GM21723 (cell line): ENCODE data around the gene SCAMP1.
"Not testable (repeated sequence)": the region's sequence is repeated elsewhere in the genome, so short reads cannot be mapped to it uniquely, and the experiment has no call there.

Experiments used
- ATAC-seq: cut with Tn5 transposase; IDR thresholded peaks from one replicate; pipeline ENCODE4 v1.9.1; 2021; ENCODE audit warnings: mild to moderate bottlenecking, moderate library complexity; ENCODE audit not compliant: unreplicated experiment

Gene SCAMP1

DNA sequence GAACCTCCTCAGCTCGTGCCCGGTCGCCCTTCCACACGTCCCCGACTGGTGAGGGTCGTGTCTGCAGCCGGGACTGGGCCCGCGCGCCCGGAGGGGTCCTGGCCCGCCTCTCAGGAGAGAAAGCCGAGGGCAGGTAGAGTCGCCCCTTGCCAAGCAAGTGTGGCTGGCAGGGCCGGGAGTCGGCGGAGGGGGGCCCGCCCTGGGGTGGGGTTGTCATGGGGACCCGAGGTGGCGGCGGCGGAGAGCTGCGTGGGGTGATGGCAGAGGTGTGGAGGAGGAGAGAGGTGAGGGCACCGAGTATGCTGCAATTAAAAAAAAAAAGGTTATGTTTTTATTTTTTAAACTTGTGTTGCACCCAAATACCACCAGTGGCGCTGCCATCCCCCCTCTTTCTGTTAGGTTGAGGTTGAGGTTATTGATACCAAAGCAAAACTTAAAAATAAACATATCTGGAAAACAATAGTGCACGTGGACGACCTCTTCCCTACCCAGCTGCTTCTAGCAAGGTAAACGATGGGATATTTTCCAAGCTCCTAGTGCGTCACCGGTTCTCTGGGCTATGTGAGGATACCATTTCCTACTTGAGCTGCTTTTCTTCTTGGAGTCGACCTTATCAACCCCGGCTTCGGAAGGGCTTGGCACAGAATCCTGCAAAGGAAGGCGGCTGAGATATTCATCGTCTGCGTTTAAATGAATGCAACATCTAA is 660 bp downstream of the SCAMP1 start:
- peak; percentile 46 for ATAC-seq

DNA sequence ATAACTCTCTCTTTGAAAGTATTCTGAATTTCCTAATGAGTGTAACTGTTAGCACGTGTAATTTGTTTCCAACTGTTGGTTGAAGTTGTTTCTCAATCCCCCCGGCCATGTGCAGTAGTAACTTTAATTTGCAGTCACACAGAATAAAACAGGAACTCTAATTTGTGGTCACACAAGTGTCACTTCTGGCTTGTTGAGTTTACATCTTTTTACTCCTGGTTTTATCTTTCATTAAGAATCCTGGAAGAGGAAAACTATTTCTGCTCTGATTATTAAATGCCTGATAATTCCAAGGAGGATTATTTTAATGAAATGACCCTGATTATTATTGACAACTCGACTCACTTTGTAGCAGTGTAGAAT is 1.2 kb downstream of the SCAMP1 start:
- no peak for ATAC-seq

DNA sequence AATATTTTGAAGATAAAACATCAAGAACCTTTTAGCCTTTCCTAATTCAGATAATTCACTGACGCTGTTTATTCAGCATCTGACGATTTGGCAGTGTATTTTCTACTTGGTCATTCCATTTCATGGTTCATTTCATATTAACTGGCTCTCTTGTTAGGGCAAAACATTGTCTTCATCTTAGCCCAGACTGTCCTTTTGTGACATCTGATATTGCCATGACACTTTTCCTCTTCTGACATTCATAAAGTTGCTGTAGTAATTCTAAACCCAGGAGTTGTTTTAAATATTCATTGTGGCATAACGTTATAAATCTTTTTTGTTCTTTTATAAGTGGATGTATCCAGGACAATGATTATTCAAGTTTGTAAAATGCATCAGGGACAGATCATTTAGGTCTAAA is 1.8 kb downstream of the SCAMP1 start:
- no peak for ATAC-seq

DNA sequence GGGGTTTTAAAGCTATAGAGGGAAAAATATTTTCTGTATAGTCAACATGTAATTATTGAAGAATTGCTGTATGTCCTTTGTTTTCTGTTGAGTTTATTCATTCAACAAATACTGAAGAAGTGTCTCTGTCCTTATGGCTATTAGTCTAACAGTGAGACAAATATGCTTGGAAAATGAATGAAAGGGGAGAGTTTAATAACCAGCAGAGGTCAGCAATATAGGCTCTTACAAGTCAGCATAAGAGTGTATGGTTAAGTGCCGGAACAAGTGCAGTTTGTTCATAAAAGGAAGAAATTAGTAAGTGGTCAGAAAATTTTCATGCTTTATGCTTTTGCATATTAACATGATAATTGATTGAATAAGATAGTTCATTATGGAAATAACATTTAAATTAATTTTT is 3.6 kb downstream of the SCAMP1 start:
- no peak for ATAC-seq

DNA sequence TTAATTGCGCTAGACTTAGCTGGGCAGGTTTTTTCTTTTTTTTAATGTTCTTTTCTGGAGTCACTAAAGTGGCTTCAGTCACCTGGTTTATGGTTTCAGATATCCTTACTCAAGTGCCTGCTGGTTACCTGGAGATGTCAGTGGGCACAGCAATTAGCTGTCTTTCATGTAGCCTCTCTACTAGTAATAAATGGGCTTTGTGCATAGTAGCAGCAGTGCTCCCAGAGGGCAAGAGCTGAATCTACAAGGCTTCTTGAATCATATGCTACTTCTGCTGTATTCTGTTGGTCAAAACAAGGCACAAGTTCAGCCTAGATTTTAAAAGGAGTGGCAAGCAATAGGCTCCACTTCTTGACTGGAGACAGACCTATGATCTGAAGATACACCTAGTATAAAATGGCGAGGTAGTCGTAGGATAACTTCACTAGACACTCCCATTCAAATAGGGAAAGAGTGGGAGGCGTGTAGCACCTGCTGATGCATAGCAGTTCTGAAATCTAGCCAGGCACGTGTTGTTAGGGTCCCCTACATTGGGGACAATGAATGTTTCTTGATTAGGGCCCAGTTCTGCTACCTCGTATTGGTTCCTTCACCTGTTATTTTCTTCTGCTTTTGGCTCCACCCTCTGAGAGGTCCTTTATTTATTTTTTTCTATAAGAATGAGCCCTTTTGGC is 7.0 kb downstream of the SCAMP1 start:
- ATAC-seq, result no peak

DNA sequence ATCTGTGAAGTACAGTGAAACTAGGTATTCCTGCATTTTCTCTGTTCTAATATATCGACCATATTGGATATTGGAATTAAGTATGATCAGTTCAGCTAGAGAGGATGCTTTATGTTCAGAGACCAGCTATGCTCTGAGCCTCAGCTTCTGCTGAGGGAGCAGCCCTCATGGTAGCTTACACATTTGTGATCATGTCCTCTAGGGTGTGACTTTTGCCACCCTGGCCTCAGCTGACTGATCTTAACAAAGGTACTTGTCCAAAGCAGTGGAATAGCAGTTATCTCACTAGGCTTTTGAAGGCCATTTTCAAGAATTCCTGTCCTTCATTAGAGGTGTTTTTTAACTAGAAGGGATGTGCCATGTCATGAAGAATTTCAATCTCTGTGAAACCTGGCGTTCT is 9.3 kb downstream of the SCAMP1 start:
- ATAC-seq, result no peak

DNA sequence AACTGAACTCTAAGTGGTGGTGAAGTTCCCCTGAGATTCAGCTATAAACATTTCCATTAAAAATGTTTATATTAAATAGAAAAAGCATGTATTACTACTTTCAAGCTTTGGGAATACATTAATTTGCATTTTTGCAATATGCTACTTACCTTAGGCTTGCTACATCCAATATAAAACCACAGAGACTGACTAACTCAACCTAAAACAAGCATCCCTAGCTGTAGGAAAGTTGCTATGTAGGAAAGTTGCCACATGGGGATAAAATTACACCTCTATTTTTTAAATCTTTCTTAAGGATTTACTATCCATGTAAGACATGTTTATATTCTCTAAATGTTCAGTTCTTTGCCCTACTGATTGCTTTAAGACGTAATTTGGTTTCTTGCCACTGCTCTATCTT is 12.8 kb downstream of the SCAMP1 start:
- ATAC-seq, result no peak

DNA sequence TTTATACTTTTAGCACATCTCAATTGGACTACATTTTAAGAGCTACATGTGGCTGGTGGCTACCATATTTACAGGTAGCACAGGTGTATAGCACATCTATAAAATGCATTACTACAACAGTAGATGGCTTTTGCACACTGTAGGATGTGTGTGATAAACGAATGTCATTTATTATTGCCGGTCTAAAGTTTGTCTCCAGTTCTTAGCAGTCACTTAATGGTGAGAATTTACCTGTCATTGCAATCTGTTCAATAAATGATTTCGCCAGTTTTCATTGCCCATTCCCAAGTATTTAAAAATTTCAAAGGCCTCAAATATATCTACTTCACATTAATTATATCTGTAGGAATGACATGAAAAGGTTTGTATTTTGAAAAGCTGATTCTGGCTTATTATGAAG is 15.9 kb downstream of the SCAMP1 start:
- ATAC-seq, result no peak

DNA sequence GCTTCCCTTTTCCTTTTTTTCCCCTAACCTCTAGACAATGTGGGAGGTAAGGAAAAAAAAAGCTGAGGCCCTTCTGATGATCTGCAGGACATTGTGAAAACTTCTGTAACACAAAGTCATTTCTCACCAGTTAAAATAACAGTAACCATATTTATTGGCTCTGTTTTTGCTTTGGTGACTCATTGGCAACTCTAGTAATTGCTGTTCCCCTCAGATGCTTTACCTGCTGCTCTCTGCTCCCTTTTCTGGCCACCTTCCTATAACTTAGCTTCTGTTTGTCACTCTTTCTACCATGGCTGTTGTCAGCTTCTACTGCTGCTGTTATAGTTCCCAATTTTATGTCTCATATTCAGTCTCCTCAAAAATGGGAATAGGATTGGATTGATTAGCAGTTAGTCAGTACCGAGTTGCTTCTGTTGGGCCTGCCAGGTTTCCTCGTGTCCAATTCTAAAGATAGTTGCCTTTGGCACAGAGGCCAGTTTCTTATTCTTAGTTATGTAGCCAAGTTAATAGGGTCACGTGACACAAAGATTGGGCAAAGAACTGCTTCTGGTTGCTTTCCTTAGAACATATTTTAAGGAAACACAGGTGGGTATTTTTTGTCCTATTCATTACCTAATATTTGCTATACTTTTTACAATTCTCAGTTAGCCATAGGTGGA is 16.8 kb downstream of the SCAMP1 start:
- no peak for ATAC-seq

DNA sequence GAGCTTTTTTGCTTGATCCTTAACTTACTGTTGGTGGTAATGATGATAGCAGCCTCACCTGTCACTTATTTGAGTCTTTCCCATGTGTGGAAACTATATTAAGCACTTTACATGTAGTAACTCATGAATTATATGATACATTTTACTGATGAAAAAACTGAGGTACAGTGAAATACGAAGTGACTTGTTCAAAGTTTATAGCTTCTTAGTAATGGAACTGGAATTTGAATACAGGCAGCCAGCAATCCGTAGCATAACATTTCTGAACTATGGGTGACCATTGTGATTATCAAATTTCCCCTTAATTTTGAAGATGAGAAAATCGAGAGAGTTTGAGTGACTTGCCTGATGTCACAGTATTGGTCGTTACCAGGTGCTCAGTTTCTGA is 17.3 kb downstream of the SCAMP1 start:
- ATAC-seq, result no peak

DNA sequence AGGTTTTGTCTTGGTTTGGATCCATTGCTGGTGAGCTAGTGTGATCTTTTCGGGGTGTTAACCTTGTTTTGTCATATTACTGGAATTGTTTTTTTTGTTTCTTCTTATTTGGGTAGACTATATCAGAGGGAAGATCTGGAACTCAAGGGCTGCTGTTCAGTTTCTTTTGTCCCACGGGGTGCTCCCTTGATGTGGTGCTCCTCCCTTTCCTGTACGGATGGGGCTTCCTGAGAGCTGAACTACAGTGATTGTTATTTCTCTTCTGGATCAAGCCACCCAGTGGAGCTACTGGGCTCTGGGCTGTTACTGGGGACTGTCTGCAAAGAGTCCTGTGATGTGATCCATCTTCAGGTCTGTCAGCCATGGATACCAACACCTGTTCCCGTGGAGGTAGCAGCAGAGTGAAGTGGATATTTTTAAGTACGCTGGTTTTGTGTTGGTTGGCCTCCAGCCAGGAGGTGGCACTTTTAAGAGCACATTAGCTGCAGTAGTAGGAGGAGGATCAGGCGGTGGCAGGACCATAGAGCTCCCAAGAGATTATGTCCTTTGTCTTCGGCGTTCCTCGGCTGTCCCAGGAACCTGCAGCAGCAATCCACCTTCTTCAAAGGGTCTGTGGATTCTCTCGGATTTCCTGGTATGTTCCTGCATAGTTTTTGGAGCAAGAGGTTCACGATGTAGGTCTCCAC is 27.2 kb downstream of the SCAMP1 start:
- ATAC-seq, result no peak

DNA sequence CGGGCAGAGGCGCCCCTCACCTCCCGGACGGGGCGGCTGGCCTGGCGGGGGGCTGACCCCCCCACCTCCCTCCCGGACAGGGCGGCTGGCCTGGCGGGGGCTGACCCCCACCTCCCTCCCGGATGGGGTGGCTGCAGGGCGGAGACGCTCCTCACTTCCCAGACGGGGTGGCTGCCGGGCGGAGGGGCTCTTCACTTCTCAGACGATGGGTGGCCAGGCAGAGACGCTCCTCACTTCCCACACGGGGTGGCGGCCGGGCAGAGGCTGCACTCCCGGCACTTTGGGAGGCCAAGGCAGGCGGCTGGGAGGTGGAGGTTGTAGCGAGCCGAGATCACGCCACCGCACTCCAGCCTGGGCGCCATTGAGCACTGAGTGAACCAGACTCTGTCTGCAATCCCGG is 30.9 kb downstream of the SCAMP1 start:
- not testable (repeated sequence) for ATAC-seq

DNA sequence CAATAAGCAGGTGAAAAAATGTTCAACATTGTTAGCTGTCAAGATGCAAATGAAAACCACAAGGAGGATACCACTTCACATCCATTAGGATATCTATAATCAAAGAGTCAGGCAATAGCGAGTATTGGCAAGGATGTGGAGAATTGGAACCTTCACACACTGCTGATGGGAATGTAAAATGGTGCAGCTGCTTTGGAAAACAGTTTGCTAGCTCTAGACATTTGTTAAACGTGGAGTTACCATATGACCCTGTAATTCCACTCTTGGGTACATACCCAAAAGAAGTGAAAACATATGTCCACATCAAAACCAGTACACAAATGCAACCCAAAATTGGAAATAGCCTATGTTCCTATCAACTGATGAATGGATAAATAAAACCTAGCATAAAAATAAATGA is 37.4 kb downstream of the SCAMP1 start:
- no peak for ATAC-seq

DNA sequence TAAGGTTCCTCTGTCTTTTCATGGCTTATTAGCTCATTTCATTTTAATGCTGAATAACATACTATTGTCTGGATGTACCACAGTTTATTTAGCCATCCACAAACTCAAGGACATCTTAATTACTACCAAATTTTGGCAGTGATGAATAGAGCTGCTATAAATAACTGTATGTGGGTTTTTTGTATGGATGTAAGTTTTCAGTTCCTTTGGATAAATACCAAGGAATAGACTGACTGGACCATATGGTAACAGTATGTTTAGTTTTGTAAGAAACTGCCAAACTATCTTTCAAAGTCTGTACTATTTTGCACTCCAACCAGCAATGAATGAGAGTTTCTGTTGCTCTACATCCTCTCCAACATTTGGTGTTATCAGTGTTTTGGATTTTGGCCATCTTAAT is 38.7 kb downstream of the SCAMP1 start:
- ATAC-seq, result no peak

DNA sequence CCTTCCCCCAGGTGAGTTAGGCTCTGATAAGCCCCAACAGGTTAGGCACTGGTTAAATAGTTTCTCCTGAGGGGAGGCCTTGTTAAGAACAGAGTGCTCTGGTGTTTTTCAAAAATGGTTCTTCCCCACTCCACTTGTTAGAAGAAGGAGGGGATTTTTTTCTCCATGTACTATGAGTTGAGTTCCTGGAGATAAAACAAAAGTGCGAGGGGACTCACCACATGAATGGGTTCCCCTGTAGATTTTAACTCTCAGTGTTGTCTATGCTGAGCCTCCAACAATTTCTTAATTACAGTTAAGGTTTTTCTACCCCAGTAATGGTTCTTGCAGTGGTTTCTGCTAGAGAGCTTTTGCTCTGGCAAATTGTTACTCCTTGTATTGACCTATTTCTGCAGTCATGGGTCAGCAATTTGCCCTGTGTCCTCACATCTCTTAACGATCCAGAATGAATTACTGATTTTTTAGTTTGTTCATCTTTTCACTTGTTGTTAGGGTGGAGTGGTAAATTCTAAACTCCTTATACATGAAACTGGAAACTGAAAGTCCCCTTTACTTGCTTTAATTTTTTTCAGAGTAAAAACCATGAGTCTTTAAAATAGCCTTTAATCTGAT is 44.4 kb downstream of the SCAMP1 start:
- peak; percentile 41 for ATAC-seq

DNA sequence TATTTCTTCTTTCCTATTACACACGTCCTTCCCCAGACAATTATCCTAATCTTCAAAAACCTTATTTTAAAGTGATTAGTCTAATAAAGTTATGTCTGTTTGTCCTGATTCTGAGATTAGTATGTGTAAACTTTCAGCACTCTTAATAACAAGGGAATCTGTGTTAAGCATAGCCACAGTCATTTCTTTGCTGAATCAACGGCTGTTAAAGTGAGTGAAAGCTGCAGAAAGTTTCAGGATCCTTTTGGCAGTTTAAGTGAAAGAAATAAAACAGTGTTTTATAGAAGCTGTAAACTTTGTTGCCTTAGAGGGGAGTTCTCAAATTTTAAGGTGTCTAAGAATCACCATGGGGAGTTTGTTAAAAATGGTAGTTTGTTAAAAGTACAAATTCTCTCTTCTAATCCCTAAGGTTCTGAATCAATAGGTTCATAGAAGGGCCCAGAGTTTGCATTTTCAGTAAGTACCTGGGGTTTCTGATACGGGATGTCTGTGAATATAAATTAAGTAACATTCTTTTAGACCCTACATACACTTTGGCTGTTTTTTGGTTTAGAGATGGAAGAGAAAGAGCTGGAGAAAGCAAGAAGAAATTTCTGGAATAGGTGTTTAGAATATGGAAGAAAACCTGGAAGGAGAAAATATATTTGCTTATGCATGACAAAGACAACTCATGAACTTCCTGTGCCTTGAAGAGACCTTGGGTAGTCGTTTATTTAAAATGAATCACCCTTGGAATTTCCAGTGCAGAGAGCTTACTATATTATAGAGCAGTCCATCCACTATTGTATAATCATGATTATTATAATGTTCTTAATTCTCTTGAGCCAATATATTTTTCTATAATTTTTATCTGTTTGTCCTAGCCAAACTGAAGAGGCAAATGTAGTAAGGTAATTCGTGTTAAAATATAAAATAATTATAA is 45.7 kb downstream of the SCAMP1 start:
- ATAC-seq, result peak; percentile 51

DNA sequence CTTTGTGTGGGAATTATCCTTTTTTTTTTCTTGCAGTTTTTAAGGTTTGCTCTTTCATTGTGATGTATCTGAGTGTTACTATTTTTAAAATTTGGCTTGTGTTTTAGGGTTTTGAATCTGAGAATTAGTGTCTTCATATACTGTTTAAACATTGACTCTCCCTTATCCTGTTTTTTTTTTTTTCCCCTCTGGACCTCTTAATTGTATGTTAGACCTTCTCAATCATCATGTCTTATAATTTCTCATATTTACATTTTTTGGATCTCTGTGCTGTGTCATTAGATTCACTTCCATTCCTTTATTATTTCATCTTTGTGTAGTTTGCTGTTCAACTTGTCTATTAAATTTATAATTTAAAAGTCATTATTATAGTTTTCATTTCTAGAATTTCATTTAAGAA is 47.0 kb downstream of the SCAMP1 start:
- ATAC-seq, result no peak

DNA sequence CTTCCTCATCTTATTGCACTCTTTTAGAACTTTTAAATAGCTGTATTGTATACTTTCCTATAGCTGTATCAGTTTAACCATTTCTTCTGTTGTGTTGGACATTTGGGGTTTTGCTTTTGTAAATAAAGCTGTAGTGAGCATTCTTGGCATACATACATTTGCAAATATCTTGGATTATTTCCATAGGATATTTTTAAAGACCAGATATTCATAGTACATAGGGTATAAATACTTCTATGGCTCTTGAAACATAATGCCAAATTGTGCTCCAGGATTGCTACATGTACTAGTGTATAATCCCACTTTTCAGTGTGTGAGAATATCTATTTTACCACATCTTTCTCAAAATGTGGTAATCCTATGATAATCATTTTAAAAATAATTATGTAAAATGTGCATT is 51.2 kb downstream of the SCAMP1 start:
- no peak for ATAC-seq

DNA sequence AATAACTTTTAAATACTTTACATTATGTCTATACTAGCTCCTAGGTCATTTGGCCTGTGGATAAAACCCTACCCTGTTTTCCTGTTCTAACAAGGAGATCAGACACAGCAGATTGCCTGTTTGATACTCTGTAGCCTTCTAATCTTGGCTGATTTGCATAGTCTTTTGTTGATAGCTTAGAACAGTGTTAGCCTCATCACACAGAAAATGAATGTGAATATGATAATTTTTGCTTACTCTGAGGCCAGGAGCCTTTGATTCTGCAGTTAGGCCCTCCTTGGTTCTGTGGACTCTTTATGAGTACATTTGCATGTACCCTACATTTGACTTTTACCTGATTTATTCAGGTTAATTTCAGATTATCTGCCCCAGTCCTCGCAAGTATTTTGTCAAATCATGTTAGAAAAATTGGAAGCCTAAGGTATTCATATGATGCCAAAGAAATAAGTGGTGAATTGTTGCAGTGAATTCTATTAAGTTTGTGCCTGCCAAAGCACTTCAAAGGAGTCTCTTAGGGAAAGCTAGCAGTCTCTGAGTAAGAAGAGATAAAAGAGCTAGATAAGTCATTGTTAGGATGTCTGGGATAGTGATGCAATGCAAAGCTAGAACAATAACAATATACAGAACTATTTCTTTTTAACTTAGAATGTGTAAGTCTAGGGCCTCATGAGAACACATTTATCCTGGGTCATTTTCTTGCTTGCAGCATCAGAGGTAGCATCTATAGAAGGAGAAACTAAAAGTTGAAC is 56.4 kb downstream of the SCAMP1 start:
- no peak for ATAC-seq

DNA sequence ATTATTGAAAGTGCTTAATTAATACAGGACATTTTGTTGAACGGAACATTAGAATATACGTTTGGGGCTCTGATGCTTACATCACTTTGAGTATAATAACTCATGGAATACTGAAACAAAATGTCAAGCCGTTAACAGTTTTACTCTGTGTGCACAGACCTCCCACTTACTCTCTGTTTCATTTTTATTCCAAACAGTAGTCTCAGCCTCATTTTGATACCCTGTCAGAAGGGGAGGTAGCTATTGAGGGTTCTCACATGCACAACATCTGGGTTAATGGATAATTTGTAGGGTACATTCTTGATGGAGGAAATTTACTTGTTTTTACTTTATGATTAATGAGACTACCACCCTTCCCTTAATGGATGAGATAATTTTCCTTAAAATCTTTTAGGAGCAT is 59.0 kb downstream of the SCAMP1 start:
- no peak for ATAC-seq
